CD4-positive, alpha-beta T cell treated with Interleukin-12 subunit alpha and Interleukin-12 subunit beta, for 1 hour (primary cell): Measurements from ENCODE around the gene PINK1.

Source experiments
- DNase-seq: peaks from one replicate; pipeline ENCODE4 v3.0.0-alpha.2; 2020

The PINK1 gene

DNA sequence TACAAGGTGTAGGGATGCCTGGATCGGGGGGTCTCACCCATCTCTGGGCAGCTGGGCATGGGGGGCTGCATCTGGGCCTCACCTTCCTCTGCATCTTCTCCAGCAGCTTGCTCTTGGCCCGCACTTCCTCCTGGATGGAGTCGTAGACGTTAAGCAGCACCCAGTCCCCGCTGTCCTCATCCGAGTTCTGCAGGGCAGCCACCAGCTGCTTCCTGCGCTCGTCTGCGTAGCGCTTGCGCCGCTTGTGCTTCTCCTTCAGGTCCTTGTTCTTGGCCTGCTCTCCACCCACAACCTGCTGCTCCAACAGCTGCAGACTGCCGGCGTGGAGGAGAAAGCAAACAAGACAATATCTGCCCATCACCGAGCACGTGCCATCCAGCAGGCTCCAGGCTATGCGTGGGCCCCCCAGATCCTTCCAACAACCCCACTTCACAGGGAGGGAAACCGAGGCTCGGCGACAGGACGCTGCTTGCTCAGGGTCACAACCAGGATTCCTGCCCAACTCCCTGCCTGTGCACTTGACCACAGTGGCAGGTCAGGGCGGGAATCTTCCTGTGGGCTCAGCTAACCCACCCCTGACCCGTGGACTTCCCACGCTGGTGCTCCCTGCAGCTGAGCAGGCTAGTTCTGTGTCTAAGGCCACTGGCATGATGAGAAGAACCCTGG lies 49.4 kb downstream of the PINK1 start:
- no peak for DNase-seq

DNA sequence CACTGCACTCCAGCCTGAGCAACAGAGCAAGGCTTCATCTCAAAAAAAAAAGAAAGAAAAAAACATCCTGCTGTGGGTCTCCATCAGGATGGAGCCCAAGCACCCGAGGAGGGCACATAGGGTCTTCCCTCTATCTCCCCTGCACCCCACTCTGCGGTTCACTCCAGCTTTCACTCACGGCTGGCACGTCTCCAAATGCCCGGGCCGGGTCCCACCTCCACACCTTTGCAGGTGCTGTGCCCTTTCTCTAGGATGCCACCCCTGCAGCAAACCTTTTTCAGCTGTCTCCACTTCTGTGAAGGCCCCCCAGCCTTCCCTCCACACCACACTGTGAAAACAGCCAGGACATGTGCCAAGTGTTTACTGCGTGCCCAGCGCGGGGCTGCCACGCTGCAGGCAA lies 50.4 kb downstream of the PINK1 start:
- DNase-seq: no peak

DNA sequence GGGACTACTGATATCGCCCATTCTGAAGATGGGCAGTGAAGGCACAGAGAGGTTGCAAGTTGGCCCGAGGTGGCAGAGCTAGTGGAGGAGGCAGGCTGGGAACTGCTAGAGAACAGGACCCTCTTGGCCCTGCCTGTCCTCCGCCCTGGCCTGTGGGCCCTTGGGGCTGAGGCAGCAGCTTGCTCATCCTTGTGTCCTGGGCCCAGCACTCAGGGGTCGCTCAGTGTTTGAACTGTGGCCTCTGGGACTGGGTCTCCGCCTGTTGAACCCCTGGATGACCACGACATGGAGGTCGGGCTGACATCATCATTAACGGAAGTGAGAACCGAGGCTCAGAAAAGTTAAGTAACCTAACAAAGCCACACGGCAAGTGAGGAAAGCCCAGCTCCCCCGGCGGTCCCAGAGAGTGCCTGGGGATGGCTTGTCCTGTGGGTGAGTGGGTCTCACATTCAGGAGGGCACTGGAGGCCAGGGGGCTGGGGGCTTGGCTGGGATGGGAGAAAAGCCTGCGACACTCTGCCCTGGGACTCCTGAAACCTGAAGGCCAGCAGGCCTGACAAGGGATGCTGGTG lies 50.9 kb downstream of the PINK1 start:
- DNase-seq: no peak

DNA sequence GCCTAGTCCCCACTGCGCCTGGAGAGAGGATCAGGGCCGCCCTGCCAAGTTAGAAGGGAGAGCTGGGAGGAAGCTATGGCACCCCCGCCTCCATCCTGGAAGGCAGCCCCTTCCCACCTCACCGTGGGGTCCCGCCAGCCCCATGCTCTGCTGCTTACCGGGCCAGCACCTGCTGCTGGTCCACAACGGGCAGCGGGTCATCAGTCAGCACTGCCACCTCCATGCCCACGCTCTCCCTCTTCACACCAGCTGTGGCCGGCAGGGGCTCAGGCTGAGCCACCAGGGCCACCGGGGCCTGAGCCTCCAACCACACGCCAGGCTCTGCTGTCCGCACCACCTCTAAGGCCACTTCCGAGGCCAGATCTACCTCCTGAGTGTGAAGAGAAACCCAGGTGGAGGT lies 51.4 kb downstream of the PINK1 start:
- no peak for DNase-seq

DNA sequence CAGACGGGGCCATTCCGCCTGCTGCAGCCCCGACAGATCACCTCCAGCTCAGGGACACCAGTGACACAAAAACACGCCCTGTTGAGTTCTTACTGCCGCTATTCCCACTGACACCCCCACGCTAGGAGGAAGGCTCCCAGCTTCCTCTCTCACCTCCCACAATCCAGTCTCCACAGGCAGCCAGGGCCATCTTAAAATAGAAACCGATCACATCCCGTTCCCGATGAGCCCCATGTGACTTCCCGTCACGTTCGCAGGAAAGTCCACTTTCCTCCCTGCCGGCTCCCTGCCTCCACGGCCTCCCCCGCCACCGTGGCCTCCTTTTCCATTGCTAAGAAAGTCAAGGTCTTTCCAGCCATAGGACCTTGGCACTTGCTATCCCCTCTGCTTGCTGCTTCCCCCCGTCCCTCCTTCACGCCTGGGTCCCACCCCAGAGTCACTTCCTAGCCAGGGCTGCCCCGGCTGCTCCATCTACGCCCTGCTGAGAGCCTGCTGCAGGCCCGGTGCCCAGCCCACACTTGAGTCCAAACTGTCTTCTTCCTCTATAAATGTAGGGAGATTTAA lies 51.9 kb downstream of the PINK1 start:
- no peak for DNase-seq

DNA sequence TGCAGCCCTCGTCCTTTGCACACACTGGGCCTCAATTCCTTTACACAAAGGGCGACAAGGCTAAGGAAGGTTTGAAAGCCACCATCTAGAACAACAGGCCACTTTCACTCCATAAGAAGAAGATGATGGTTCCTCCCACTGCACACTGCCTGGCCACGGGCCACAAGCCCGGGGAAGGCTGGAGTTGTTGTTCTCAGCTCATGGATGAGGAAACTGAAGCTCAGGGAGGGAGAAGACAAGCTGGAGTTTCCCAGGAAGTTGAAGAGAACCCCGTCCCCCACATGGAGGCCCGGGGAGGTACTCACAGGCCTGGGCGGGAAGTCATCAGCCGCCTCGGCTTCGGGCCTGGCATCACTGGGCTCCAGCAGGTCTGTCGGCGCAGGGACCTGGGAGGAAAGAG lies 52.5 kb downstream of the PINK1 start:
- no peak for DNase-seq

DNA sequence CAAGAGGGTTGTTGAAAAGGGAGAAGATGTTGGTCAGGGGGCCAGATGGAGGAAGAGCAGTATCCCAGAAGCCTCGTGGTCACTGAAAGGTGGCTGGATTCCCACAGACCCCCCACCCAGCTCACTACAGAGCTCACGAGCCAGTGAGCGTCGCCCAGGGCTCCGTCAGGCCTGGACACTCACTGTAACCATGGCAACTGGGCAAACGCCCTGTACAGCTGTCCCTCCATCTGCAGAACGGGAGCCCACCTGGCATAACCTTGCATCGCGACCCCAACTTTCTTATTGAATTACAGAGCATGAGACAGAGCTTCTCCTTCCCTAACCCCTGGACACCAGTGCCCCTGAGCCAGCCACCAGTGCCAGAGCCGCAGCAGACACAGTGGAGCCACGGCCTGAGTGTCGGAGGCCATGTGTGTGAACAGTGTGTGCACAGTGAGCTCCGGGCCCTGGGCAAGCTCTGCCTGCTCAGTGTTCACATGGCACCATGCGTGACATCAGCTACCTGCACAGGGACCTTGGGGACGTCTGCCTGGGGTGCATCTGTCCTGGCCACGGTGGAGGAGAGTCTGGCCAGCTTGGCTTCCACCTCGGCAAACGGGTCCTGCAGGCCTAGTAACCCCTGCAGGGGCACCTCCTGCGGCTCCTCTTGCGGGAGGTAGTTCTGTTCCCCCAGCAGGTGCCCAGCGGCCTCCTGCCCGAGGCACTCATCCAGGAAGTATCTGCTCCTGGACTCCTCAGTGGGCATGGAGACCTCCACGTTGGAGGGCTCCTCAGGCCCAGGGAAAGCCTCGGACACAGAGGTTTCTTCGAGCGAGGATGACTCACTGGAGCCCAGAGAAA lies 53.8 kb downstream of the PINK1 start:
- DNase-seq: no peak

DNA sequence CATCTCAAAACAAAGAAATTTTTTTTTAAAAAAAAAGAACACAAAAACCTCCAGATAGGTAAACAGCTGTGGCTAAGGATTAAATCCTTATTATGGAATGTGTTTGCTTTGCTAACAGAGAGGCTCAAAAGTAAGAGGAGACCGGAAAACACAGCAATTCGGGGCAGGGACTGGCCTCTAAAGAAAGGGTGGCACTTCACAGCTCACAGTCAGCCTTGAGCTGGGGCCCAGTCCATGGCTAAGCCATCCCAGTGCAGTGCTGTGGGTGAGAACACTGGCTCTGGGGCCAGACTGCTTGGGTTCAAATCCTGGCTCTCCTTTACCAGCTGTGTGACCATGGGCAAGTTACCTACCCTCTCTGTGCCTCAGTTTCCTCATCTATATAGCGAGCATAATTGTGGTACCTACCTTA lies 56.4 kb downstream of the PINK1 start:
- DNase-seq: no peak

DNA sequence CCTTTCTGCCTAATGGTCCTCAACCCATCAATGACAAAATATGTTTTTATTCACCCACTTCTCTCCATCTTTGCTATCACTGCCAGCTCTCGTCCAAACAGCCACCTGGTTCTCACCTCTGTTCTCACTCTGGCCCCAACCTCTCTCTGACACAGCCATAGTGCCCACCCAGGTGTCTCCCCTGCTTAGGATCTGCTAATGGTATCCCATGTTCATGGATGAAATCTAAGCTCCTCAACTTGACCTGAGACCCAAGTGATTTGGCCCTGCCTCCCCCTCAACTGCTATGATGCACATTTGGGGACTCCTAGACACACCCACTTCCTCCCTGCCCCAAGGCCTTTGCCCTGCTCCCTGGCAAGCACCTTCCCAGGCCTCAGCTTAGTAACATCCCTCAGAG lies 58.6 kb downstream of the PINK1 start:
- DNase-seq: no peak

DNA sequence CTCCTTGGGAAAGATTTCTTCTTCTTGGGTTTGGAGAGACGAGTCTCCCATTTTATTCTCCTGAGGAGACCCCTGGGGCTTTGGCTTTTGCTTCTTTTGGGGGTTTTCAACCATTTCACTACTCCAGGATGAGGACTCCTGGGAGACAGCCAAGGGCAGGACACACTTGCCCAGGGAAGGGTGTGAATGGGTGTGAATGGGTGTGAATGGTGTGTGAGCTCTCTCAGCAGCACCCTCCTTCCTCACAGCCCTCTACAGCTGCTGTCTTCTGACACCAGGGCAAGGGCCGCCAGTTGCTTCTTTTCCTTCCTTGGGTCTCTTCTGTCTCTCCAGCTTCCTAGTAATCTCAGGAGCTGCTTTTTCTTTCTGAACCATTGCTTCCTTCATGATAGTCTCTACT lies 60.4 kb downstream of the PINK1 start:
- no peak for DNase-seq

DNA sequence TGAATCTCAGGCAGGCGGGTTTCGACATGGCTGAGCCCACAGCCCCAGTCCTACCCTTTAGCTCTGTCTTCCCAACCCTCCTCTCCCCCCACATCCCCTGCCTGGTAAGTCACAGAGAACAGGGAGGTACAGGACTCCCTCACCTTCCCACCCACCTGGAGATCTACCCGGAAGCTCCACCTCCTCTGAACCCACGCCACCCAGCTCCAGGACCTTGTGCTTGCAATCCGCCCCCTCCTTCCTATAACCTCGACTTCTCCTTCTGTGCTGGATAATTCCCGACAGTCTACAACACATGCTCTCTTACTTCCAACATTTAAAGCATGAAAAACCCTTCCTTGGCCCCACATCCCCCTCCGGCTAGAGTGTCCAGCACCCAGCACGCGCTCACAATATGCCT lies 62.3 kb downstream of the PINK1 start:
- DNase-seq: no peak

DNA sequence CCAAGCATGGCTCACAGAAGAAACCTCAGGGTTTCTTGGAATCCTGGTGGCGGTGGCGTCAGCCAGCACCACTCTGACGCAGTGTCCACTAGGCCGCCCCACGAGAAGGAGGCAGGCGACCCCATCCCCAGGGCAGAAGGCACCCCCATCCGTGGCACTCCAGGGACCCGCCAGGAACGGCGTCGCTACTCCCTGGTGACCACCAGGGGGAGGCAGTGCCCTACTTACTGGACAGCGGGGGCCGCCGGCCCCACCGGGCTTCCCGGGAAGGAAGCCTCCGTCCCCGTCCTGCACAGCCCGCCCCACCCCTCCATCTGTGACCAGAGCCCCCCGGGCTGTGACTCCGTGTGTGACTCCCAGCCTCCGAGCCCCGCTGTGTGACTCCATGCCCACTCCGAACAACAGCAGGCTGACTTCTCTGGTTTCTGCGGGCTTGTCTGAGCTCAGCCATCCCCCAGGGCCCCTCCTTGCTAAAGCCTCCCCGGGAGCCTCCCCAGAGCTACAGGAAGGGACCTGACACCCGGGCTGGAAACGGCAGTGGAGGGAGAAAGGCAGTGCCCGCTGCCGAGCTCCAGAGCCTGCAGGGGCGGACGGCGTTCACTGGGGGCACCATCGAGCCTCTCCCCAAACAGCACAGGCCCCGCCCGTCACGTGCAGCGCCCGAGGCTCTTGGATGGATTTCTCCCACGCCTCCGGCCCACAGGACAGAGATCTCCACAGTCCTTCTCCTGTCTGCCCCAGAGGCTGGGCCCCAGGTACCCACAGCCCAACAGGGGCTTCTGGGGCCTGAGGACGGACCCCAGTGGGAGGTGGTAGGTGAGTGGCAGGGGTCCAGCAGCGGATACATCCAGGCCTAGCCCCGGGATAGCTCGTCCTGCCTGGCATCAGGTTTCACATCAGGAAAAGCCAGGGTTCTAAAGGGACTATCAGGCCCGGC lies 63.4 kb downstream of the PINK1 start:
- DNase-seq: peak; percentile 72

DNA sequence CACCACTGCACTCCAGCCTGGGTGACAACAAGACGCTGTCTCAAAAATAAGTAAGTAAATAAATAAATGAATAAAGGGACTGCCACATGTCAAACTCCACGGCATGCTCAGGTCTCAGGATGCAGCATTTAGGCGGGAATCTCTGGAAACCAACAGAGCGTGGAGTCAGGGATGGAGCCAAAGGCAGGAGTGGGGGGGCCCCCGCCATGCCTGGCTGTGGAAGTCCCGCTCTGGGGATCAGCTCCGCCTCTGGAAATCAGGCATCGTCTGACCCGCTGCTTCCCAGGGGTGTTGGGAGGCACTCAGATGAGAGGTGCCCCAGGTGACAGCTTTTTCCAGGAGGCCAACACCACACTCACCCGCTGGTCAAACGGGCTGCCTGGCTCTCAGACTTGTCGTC lies 64.3 kb downstream of the PINK1 start:
- DNase-seq: no peak

DNA sequence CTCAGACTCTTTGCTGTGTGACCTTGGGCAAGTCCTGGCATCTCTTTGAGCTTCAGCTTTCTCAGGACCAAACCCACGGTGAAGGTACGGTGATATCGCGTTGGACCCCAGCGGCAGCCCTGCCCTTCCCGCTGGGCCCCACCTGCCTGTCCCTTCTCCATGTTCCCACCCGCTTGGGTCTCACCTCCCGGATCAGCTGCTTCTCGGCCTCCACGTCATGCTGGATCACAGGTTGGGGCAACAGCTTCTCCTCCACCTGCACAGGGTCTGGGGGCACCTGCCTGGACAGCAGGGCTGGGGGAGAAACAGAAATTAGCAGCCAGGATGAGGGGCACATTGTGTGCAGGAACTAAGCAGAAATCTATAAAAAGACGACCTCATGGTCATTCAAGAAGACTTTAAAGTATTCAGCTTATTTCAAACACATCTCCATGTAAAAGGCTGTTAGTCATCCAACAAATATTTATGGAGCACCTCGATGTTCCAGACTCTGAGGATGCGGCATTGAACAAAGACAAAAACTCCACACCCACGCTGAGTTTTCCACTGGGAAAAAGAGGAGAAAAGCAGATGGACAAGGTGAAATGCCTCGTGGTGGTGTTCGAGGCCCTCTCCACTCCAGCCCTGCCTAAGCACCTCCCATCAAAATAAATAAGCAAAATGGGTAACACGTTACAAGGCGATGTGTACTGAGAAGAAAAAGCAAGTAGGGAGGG lies 65.1 kb downstream of the PINK1 start:
- DNase-seq: no peak

DNA sequence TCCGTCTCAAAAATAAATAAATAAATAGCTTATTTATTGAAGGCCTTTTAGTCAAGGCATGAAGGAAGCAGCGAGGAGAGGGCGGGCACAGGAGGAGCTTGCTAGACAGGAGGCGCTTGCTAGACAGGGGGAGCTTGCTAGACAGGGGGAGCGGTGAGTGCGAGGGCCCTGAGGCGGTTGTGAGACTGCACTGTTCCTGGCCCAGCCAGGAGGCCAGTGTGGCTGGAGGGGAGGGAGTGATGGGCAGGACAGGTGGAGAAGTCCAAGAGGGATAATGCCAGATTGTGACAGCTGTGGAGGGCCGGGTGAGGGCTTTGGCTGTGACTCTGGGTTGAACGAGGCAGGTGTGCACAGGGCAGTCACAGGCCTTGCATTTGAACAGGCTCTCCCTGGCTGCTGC lies 66.3 kb downstream of the PINK1 start:
- no peak for DNase-seq

DNA sequence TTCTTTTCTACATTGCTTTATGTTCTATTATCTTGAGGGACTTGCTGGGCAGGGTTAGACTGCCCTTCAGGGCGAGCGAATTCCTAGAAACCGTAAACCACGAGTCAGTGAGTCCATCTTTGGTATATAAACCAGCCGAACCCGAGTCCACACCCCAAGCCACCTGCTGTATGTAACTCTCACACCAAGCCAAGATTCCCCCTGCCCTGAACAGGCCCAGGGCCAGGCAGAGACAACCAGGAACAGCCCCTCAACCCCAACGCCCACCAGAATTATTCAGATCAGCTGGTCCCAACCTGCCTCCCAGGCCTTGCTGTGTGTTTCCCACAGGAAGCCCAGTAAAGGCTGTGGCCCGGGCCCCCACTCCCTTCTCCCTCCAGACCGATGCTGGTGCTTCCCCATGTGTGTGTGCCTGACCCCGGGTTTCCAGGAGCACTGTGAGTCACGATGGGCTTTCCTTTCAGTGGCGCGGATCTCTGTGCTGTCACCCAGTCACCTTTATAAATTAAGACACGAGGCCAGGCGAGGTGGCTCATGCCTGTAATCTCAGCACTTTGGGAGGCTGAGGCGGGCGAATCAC lies 67.5 kb downstream of the PINK1 start:
- no peak for DNase-seq
